Neural cell (in vitro differentiated cells): ENCODE measurements around the gene ACLY.

Experiments
- EP300 ChIP-seq: fragments of 450-650 bp; conservative IDR thresholded peaks from 2 replicates; pipeline ENCODE4 v1.6.1; 2014; ENCODE audit warnings: antibody characterized with exemption, mild to moderate bottlenecking, moderate library complexity; ENCODE audit not compliant: poor library complexity, severe bottlenecking
- EZH2 ChIP-seq: fragments of 200-600, 300-800 bp; shearing (Covaris generic), sonication (generic); IDR thresholded peaks from 2 replicates; pipeline ENCODE4 v1.6.1; 2014; ENCODE audit warnings: antibody characterized with exemption, low read length, borderline replicate concordance, mild to moderate bottlenecking; ENCODE audit not compliant: insufficient read depth, poor library complexity, severe bottlenecking
- MXI1 ChIP-seq: fragments of 450-650 bp; conservative IDR thresholded peaks from 2 replicates; pipeline ENCODE4 v1.6.1; 2014; ENCODE audit warnings: antibody characterized with exemption, mild to moderate bottlenecking; ENCODE audit not compliant: poor library complexity, severe bottlenecking
- POLR2AphosphoS5 ChIP-seq: IDR thresholded peaks from 2 replicates; pipeline ENCODE4 v1.6.1; 2012
- TAF1 ChIP-seq: IDR thresholded peaks from 2 replicates; pipeline ENCODE4 v1.6.1; 2012; ENCODE audit warnings: low read depth
- TF ChIP-seq, protein P1 (sequence below): fragments of 450-650 bp; IDR thresholded peaks from 2 replicates; pipeline ENCODE4 v1.5.1; 2014; ENCODE audit warnings: antibody characterized with exemption, mild to moderate bottlenecking, moderate library complexity; ENCODE audit not compliant: poor library complexity, severe bottlenecking
- TF ChIP-seq, protein P2 (sequence below): IDR thresholded peaks from 2 replicates; pipeline ENCODE4 v1.6.1; 2012; ENCODE audit warnings: borderline replicate concordance

DNA sequence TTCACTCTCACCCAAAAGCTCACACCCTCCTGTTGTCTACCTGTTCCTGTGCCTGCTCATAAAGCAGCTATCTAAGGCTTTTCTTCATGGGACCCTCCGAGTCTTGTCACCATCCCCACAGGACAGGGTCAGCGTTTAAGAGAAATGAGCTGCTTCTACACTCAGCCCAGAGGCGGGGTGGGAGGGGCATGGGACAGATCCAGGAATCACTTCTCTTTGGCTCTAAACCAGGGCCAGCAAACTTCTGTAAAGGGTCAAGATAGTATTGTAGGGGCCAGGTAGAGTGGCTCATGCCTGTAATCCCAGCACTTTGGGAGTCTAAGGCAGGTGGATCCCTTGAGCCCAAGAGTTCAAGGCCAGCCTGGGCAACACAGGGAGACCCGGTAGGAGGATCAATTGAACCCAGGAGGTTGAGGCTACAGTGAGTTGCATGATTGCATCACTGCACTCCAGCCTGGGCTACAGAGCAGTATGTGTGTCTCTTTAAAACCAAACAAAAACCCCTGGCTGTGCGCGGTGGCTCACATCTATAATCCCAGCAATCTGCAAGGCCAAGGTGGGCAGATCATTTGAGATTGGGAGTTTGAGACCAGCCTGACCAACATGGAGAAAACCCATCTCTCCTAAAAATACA, 30.3 kb downstream of the ACLY start:
- TF ChIP-seq, protein P1, sequence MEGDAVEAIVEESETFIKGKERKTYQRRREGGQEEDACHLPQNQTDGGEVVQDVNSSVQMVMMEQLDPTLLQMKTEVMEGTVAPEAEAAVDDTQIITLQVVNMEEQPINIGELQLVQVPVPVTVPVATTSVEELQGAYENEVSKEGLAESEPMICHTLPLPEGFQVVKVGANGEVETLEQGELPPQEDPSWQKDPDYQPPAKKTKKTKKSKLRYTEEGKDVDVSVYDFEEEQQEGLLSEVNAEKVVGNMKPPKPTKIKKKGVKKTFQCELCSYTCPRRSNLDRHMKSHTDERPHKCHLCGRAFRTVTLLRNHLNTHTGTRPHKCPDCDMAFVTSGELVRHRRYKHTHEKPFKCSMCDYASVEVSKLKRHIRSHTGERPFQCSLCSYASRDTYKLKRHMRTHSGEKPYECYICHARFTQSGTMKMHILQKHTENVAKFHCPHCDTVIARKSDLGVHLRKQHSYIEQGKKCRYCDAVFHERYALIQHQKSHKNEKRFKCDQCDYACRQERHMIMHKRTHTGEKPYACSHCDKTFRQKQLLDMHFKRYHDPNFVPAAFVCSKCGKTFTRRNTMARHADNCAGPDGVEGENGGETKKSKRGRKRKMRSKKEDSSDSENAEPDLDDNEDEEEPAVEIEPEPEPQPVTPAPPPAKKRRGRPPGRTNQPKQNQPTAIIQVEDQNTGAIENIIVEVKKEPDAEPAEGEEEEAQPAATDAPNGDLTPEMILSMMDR = no peak
- TF ChIP-seq, protein P2, sequence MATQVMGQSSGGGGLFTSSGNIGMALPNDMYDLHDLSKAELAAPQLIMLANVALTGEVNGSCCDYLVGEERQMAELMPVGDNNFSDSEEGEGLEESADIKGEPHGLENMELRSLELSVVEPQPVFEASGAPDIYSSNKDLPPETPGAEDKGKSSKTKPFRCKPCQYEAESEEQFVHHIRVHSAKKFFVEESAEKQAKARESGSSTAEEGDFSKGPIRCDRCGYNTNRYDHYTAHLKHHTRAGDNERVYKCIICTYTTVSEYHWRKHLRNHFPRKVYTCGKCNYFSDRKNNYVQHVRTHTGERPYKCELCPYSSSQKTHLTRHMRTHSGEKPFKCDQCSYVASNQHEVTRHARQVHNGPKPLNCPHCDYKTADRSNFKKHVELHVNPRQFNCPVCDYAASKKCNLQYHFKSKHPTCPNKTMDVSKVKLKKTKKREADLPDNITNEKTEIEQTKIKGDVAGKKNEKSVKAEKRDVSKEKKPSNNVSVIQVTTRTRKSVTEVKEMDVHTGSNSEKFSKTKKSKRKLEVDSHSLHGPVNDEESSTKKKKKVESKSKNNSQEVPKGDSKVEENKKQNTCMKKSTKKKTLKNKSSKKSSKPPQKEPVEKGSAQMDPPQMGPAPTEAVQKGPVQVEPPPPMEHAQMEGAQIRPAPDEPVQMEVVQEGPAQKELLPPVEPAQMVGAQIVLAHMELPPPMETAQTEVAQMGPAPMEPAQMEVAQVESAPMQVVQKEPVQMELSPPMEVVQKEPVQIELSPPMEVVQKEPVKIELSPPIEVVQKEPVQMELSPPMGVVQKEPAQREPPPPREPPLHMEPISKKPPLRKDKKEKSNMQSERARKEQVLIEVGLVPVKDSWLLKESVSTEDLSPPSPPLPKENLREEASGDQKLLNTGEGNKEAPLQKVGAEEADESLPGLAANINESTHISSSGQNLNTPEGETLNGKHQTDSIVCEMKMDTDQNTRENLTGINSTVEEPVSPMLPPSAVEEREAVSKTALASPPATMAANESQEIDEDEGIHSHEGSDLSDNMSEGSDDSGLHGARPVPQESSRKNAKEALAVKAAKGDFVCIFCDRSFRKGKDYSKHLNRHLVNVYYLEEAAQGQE = no peak
- TF ChIP-seq POLR2AphosphoS5 (no peak), MXI1 (no peak), EZH2 (no peak), EP300 (no peak), TAF1 (no peak)
